RWPE1 (cell line): ENCODE data around the gene SEC14L5.

ENCODE experiments used
- CTCF ChIA-PET: fragments of 350-600 bp; sonication (Branson Sonifier 250); formaldehyde crosslinking; extraction: SDS; loops from one replicate; lab custom pipeline; 2021; lab: Yijun Ruan, JAX
- POLR2A ChIA-PET: fragments of 400-600 bp; formaldehyde crosslinking; extraction: SDS; loops from one replicate; lab custom pipeline; 2020; ENCODE audit warnings: antibody characterized with exemption; ENCODE audit not compliant: low non-redundant PET; lab: Yijun Ruan, JAX
- DNase-seq: peaks from one replicate; pipeline ENCODE4 v3.0.0; 2012; ENCODE audit warnings: low spot score
- H3K27ac ChIP-seq: fragments of 450-650 bp; 2 replicates; pipeline ENCODE4 v1.5.1; 2017
- TF ChIP-seq, protein P1 (sequence below): fragments of 450-650 bp; conservative IDR thresholded peaks from 2 replicates; pipeline ENCODE4 v1.5.1; 2017; ENCODE audit warnings: low read depth, mild to moderate bottlenecking

Gene SEC14L5

DNA sequence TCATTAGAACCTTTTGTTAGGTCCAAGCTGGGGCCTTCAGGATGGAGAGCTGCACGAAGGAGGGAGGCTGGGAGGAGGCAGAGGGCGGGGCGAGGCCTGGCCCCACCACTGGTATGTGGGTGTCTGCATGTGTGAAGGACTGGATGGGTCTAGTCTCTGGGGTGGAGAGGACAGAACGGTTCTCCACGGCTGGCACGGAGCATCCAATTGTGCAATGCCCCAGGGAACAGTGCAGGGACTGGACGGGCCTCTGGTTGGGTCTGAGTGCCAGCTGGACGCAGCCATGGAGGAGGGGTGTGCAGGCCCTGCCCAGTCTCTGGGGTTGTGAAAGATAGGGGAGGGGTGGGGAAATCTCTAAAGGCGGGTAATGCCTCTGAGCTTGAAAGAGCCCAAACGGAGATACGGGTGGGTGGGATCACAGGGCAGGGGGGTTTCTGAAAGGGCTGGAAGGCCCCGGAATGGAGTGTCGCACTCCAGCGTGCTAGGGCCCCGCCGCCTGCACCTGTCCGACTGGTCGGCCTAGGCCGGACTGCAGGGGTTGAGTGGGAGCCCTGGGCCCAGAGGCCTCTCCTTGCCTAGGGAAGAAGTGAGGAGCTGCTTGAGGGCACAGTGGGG, 22.8 kb upstream of the SEC14L5 start:
- ChIA-PET POLR2A (interaction anchor here (1.2 kb wide), 1 partner anchor 10 kb away, joined by 4 read pairs; no protein-coding TSS in a partner anchor), CTCF (interaction anchor here (1.2 to 1.7 kb wide), 7 partner anchors 9 to 61 kb away, joined by 4 to 6 read pairs (median 4); no protein-coding TSS in a partner anchor)
- TF ChIP-seq, protein P1, sequence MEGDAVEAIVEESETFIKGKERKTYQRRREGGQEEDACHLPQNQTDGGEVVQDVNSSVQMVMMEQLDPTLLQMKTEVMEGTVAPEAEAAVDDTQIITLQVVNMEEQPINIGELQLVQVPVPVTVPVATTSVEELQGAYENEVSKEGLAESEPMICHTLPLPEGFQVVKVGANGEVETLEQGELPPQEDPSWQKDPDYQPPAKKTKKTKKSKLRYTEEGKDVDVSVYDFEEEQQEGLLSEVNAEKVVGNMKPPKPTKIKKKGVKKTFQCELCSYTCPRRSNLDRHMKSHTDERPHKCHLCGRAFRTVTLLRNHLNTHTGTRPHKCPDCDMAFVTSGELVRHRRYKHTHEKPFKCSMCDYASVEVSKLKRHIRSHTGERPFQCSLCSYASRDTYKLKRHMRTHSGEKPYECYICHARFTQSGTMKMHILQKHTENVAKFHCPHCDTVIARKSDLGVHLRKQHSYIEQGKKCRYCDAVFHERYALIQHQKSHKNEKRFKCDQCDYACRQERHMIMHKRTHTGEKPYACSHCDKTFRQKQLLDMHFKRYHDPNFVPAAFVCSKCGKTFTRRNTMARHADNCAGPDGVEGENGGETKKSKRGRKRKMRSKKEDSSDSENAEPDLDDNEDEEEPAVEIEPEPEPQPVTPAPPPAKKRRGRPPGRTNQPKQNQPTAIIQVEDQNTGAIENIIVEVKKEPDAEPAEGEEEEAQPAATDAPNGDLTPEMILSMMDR, result no peak
- peak; percentile 46 for DNase-seq
- H3K27ac ChIP-seq, result peak overlapping the region; percentile 100

DNA sequence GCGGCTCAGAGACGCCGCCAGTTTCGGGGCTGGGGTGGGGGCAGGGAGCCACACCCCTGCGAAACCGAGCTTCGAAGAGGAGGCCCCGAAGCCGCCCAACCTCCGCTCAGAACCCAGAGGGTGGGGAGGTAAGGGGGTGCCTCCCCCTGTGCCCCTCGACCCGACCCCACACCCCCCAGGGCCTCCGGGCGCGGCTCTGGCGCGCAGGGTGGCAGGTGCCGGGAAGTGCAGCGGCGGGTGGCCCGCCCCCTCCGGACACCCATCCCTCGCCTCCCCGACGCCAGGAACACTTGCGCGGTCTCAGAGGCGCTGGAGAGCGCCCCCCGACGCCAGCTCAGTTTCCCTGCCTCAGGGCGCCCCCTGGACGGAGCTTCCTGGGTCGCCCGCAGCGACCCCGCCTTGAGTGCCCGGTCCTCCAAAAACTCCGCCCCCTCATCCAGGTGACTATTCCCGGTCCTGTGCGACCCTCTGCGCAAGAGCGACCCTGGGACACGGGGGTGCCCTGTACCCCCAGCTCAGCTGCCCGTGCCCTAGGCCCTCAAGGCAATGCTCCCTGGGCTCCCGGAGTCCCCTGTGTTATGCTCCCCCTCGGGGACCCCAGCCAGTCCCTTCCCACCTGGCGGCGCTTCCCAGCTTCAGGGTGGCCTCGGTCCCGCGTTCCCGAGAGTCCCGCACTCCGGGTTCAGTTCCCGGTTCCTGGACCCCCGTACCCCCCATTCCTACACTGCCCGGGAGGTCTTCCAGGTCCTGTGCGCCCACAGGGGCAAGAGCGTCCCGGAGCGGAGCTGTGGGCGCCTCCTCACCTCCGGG, 21.7 kb upstream of the SEC14L5 start:
- peak; percentile 49 for DNase-seq
- ChIA-PET CTCF (interaction anchor here (0.7 to 1.7 kb wide), 13 partner anchors 8 to 240 kb away, joined by 3 to 7 read pairs (median 4); no protein-coding TSS in a partner anchor), POLR2A (interaction anchor here (1.2 kb wide), 1 partner anchor 9 kb away, joined by 4 read pairs; no protein-coding TSS in a partner anchor)
- H3K27ac ChIP-seq, result peak overlapping the region; percentile 100
- TF ChIP-seq, protein P1, result peak; percentile 63

DNA sequence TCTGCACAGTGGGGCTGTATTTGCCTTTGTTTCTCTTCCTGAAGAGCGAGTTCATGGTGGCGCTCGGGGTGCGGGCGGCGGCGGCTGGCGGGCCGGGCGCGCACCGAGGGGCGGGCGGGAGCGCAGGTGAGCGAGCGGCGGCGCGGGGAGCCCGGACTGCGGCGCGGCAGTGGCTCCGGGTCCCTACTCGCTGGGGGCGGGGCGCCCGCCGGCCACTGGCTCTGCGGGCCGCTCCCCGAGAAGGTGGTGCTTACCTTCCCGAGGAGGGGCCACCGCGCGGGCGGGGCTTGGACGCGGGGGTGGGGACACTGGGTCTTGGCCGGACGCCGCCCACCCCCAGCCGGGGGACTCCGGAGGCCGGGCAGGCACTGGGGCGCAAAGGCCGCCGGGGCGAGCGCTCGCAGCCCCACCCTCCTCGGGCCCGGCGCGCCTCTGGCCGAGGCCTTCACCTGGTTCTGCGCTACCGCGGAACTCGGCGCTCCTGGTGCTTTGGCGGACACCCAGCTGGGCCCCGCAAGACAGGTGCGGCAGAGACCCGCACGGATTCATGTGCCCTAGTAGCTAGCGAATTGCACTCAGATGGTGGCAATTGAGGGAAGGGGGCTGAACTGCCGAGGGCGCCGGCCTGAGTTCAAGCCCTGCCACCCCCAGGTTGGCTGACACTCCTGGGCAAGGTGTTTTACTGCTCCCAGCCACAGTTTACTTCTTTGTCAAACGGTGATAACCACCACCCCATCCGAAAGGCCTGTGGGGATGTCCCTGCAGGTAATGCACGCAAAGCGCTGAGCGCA, 20.9 kb upstream of the SEC14L5 start, which contains the start of gene PPL:
PPL (minus strand) TSS at position 158 of the 791 bp plus-strand sequence; CDS start at position 55, 103 bp downstream.
- ChIA-PET CTCF (interaction anchor here (0.7 to 1.7 kb wide), 9 partner anchors 9 to 63 kb away, joined by 3 to 7 read pairs (median 4); no protein-coding TSS in a partner anchor), POLR2A (no interaction called here)
- peak within 1 kb of the TSS; percentile 100 for H3K27ac ChIP-seq
- peak; percentile 83 for DNase-seq
- TF ChIP-seq, protein P1, result no peak

DNA sequence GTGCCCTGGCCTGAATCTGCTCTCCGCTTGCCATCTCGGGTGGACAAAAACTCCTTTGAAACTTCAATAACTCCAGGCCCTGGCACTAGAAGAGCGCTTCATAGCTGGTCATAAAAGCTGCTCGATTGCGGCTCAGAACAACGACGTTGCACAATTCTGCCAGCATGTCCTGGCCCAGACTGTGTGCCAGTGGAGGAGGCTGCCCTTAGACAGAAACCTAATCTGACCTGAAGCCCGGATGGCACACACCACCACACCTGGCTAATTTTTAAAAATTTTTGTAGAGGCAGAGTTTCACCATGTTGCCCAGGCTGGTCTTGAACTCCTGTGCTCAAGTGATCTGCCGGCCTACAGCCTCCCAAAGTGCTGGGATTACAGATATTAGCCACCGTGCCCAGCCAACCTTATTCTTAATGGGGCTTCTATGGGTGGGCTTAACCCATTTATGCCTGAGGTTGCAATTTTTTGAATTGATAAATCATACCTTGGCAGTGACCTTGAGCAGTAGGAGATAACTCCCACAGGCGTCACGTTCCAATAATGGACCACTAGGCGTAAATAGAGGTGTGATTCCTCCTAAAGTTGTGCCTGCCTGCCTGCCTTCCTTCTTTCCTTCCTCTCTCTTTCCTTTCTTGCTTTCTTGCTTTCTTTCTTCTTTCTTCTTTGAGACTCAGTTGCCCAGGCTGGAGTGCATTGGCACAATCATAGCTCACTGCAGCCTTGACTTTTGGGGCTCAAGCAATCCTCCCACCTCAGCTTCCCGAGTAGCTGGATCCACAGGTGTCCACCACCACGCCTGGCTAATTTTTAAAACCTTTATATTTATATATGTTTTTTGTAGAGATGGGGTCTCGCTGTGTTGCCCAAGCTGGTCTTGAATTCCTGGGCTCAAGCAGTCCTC, 20.1 kb upstream of the SEC14L5 start:
- POLR2A ChIA-PET, result no interaction called here

DNA sequence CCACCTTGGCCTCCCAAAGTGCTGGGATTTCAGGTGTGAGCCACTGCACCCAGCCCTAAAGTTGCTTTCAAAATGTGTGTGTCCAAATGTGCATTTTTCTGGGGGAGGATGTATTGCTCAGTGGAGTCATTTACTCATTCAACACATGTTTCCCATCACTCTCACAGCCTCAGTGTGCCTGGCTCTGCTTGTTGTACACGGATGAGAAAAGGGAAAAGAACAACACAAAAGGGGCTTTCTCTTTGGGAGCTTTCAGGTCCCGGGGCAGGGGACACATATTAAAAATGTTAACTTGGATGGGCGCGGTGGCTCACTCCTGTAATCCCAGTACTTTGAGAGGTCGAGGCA, 19.5 kb upstream of the SEC14L5 start:
- H3K27ac ChIP-seq, result peak overlapping the region; percentile 100
- DNase-seq, result no peak
- POLR2A ChIA-PET, result no interaction called here
- CTCF ChIA-PET, result no interaction called here
- TF ChIP-seq, protein P1, result no peak

More for the DNA sequence above, 20.1 kb upstream of the SEC14L5 start:
- H3K27ac ChIP-seq, result peak overlapping the region; percentile 100
- no peak for DNase-seq
- TF ChIP-seq, protein P1, result no peak
- CTCF ChIA-PET, result interaction anchor here (1.6 kb wide), 1 partner anchor 18 kb away, joined by 7 read pairs; no protein-coding TSS in a partner anchor
